ENCODE results near the gene GTF3A.
"Not testable (repeated sequence)": the region's sequence is repeated elsewhere in the genome, so short reads cannot be mapped to it uniquely, and the experiment has no call there.

The GTF3A gene

DNA sequence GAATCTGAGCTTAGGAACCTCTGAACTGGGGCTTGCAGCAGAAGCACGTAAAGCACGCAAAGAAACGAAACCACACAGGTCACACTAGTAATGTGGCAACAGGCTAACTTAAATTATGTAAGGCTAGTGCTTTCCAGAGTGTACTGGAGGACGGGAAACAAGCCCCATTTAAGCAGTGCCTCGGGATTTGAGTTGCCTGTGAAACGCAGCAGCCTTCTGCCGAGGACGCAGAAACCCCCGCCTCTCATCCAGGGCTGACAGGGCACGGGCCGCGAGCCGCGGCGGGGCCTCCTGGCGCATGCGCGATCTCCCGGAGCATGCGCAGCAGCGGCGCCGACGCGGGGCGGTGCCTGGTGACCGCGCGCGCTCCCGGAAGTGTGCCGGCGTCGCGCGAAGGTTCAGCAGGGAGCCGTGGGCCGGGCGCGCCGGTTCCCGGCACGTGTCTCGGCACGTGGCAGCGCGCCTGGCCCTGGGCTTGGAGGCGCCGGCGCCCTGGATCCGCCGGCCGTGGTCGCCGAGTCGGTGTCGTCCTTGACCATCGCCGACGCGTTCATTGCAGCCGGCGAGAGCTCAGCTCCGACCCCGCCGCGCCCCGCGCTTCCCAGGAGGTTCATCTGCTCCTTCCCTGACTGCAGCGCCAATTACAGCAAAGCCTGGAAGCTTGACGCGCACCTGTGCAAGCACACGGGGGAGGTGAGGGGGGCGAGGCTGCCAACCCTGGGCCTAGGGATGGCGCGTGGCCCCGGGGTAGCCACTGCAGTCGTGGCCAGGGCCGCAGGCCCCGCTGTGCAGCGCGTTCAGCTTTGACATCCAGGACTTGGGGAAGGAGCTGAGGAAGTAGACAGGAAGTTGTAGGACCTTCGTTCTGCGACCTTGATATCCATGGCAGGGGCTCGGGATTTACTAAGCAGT, at the start of gene GTF3A:
TSS of gene GTF3A (plus strand) at position 374 of the 912 bp plus-strand sequence.
- DNase-seq: peak; percentile 58

DNA sequence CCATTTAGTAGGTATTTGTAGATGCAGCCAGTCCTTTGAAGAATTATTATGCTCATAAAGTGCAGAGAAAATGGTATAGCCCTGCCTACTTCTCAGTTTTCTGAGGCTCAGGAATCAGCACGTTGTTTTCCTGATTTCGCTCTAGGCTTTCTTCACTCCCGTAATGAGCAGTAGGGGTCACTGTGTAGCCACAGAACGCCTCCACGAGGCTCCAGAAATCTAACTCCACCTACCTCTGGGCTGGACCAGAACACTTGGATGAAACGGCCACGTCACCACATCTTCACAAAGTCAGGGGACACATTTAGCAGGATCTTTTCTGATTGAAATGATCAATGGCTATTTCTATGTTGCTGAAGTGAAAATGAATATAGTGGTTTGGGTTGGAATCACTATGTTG, 49.8 kb upstream of the GTF3A start:
- no peak for DNase-seq

DNA sequence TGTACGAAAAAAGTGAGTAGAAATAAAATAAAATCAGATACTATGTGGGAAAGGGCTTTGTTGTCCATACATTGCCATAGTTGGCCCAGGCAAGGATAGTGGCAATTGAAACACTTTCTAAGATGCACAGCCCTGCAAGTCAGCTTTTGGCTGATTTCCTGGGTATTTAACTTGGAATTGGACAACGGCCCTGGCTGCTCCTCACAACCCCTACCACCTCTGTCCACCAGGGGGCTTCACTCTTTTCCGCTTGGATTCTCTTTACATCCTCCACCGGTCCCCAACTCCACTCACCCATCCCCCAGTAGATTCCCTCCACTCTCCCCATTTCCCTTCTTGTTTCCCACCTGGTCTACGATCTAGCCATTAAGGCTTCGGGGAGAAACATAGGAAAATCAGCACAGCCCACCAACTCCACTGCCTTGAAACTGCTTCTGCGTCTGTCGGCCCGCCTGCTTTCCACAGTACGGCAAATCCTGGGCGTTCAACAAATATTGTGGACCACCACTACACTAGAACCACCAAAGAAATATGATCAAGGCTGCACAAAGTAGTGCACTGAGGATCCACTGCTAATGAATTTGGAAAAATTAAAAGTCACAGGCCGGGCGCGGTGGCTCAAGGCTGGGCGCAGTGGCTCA, 48.6 kb upstream of the GTF3A start:
- DNase-seq: no peak

- no peak for DNase-seq
Measured at GRCh38 chr13:27379126-27379525, 45.3 kb upstream of the GTF3A start.

- DNase-seq: no peak
Measured at GRCh38 chr13:27379694-27380641, 44.5 kb upstream of the GTF3A start.

DNA sequence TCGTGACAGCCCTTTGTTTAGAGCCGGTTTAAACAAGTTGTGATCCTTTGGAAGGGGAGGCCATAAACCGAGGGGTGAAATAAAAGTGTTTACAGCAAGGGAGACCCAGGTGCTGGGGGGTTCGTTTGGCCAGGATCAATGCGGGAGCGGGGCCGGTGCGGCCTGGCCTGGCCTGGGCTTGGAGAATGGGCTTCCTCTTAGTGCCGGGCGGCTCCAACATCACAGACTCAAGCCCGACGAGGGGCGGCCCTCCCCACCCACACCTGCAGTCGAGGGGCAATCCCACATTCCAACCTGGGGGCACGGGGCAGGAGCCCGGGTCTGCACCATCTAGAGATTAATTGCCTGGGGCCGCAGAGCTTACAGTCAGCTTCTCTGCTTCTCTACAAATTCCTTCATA, 42.8 kb upstream of the GTF3A start:
- DNase-seq: no peak

DNA sequence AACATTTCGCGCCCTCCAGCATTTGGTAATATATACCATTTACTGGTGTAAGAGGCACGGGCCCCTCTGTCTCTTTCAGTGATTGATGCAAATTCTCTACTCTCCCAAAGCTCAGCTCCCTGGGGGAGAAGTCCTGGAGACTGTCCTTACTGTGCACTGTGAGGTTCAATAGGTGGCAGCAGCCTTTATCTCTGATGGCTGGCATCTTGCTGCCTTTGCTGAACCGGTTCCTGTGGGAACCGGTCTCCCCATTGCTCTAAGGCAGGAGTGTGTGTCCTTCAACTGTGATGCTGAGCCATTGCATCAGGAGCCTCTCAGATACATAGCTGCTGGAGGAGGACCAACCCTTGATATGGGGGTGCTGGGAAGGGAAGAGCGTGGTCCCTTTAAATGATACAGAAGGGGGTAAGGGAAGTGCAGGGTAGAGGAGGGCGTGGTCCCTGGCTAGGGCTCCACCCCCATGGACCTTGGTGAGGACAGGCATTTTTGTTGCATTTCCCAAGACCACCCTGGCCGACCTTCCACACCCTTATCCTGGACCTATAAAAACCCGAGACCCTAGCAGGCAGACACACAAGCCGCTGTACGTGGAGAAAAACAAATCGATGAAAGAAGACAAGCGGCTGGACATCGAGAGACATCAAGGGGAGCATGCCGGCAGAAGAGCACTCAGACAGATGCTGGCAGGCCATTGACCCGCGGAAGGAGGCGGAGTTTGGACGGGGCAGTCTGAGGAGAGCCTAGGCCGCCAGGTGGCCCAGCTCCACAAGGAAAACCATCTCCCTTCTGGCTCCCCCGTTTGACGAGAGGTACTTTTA, 41.1 kb upstream of the GTF3A start:
- no peak for DNase-seq

GRCh38 chr13:27384285-27384684, 40.1 kb upstream of the GTF3A start:
- no peak for DNase-seq

GRCh38 chr13:27388241-27388640, 36.2 kb upstream of the GTF3A start:
- DNase-seq: no peak

GRCh38 chr13:27389891-27390290, 34.5 kb upstream of the GTF3A start:
- DNase-seq: no peak

GRCh38 chr13:27391471-27391870, 32.9 kb upstream of the GTF3A start:
- no peak for DNase-seq

DNA sequence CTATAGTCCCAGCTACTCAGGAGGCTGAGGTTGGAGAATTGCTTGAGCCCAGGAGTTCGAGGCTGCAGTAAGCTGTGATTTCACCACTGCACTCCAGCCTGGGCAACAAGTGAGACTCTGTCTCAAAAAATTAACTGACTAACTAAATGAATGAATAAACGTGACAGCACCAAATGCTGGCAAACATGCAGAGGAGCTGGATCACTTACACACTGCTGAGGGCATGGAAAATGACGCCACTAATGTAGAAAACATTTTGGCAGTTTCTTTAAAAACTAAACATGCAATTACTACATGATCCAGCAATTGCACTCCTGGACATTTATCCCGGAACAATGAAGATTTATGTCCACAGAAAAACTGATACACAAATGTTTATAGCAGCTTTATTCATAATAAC, 31.3 kb upstream of the GTF3A start:
- DNase-seq: no peak

DNA sequence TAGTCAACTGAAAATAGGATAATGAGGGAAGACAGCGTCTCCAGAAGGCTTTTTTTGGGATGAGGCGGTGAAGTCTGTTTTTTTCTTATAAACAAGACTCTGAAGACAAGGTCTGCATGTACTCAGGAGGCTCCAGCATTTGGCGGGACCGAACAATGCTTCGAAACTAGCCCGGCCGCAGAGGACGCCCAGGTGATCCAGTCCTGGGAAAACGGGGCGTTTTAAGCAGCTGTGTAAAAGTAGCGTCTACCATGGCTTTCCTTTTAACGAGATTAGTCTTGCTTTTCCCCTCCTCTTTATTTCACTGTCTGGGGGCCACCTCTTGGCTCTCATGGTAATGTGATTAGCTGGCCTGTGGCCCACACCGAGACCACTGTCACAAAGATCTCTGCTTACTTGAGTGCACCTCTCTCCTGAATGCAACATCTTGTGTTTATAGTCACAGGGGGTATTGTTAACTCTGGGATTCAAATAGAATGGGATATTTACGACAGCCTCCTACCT, 29.4 kb upstream of the GTF3A start:
- no peak for DNase-seq

DNA sequence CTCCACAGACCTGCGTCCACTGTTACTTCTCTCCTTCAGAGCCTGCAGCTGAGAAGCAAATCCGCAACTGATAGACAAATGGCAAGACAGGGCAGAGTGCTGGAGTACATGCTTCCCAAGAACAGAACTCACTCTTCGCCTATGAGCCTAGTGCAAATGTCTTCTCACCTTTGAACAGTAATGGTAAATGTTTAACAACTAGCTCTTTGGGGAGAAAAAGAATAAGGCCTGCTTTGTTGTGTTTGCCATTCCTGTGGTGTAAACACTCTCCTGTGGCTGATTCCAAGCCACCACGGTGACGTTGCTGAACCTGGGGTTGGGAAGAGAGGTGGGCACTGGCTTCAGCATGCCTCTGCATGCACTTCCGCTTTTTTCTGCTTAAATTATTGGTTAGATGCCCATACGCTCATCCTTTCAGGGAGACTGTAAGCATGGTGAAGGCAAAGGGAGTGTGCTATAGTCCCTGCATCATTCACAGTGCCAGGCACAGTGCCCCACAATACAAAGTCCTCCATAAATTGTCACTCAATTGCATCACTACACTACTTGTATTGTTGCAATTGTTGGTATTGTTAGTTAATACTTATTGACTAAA, 28.1 kb upstream of the GTF3A start:
- DNase-seq: no peak

GRCh38 chr13:27398360-27398759, 26.1 kb upstream of the GTF3A start:
- no peak for DNase-seq

DNA sequence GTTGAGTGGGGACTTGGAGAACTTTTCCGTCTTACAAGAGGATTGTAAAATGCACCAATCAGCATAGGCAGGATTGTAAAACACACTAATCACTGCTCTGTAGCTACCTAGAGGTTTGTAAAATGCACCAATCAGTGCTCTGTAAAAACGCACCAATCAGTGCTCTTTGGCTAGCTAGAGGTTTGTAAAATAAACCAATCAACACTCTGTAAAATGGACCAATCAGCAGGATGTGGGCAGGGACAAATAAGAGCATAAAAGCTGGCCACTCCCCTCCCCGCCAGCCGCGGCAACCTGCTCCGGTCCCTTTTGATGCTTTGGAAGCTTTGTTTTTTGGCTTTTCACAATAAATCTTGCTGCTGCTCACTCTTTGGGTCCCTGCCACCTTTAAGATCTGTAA, 24.0 kb upstream of the GTF3A start:
- not testable (repeated sequence) for DNase-seq

DNA sequence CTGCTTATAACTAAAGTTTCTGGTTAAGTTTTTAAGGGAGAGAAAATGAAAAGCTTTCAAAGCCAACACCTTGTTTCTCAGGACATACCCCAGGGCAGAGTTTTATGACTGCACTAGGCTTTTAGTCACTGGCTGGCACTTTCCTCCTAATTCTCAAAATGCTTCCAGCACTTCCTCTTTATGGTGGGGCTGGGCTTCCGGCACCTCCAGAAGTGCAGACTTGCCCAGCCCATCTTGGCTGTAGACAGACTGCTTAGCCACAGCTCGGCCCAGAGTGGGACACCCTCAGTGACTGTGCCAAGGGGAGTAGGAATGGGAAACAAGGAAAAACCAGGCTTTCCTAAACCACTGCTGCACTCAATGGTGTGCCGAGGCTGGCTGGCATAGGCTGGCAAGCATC, 23.2 kb upstream of the GTF3A start:
- DNase-seq: no peak

DNA sequence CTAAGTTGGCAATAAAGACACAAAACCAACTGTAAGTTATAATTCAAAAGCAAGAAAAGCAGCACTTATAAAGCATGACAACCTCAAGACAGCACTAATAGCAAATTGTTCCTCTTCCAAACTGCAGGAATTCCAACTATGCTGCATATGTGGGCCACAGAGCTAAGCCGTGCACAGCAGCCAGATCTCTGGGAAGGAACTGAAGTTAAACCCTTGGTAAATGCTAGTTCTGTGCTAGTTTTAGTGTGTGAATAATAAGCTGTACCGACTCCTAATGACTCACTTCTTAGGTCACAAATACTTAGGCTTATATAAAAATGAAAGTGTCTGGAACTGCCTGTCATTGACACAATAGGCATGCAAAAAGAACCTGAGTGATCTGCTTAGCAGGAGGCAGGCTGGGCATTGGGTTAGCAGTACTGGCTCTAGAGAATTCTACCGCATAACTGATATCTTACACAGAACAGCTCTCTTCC, 21.2 kb upstream of the GTF3A start:
- no peak for DNase-seq

DNA sequence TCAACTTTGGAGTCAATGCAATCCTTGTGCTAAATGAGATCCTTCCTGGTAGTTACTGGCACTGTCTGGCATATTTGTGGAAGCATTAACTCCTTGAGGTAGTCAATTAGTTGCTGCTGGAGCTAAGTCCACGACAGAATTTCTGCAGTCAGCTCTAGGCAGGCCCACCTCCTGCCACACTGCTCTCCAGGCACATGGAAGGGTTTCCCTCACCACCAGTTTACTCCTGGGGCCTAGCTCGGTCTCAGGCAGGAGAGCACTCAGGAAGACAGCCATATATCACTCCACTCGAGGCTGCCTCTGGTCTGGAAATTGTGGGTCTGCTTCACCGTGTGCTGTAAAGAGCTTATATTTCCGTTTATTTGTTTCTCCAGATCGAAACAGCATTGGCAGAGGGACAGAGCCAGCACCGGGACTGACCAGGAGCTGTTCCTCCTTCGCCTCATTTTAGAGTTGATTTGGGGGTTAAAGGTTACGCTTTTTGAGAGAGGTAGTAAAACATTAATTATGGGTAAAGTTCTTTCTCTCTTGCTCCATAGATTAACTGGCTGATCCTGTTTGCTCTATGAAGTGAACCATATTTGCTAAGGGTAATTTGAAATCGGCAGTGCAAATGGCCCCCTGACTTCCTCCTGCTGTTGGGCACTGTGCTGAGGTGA, 20.6 kb upstream of the GTF3A start:
- DNase-seq: no peak

GRCh38 chr13:27404680-27405079, 19.7 kb upstream of the GTF3A start:
- no peak for DNase-seq

DNA sequence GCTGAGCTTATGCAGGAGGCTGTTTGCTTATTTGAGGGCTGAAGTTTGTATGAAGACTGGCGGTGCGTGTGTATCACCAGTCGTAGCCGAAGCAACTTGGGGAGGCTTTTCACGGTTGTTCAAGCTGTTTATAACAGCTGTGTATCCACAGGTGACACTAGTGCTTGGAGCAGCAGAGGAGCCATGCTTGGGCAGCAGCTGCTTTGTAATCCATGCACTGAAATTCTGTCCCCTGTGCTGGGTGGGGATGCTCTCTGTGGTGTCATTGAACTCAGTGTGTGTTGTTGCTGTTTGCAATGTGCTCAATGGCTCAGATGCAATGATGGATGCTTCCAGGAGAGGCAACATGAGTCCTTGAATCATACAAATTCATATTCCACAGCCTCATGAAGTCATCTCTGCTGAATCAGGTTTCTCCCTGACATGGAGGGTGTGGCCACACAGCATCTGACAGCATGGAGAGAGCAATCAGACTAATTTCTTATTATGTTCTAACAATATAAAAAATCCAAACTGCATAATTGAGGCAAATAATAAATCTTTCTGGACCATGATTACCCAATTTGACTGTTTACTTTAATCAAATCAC, 18.8 kb upstream of the GTF3A start:
- DNase-seq: no peak

Measured in NCI-H2171 (cell line).